ENCODE results near the gene PADI2. TPM values are rescaled to one million over a fixed set of nuclear protein-coding genes. Genes with fewer than 3 reads are reported as not detected.

Gene PADI2
- polyA plus RNA-seq, 1 donor (not counting 4 experiments of a cell fraction or from before 2014, with no cell fraction given): 0.13 TPM

GRCh38 chr1:17137441-17137840, 18.2 kb upstream of the PADI2 start:
- Histone ChIP-seq H3K4me3 (ENCODE audit: control insufficient read depth in 2 of 3, extremely low read depth in 1 of 3, insufficient read depth in 2 of 3, low read depth in 1 of 3, low read length in 3 of 3) (no peak overlapping the region), H2AFZ (ENCODE audit: control insufficient read depth, low read length) (no peak overlapping the region), H3K79me2 (ENCODE audit: control insufficient read depth, insufficient read depth, low read length) (no peaks in the 10 kb centered on the region), H3K36me3 (ENCODE audit: control insufficient read depth in 2 of 2, extremely low read depth in 1 of 2, insufficient read depth in 2 of 2, low read length in 2 of 2) (no peaks in the 10 kb centered on the region), H3K9me1 (ENCODE audit: control insufficient read depth, extremely low read depth, insufficient read depth, low read length) (no peaks in the 10 kb centered on the region), H3K4me2 (ENCODE audit: control insufficient read depth, extremely low read depth, insufficient read depth, low read depth, low read length) (no peak overlapping the region), H3K9me3 (ENCODE audit: control insufficient read depth, low read depth, low read length) (no peaks in the 10 kb centered on the region), H3K4me1 (ENCODE audit: control insufficient read depth, extremely low read depth, insufficient read depth, low read length) (no peaks in the 10 kb centered on the region), H3K27me3 (ENCODE audit: control insufficient read depth, extremely low read depth, insufficient read depth, low read length) (no peaks in the 10 kb centered on the region), H3K27ac (ENCODE audit: control insufficient read depth, insufficient read depth, low read length) (no peak overlapping the region), H4K20me1 (ENCODE audit: control insufficient read depth, extremely low read depth, insufficient read depth, low read length) (no peaks in the 10 kb centered on the region), H3K9ac (ENCODE audit: control insufficient read depth, extremely low read depth, insufficient read depth, low read length) (no peak overlapping the region)
- TF ChIP-seq CTCF (optimal IDR thresholded peaks at IDR 0.05 in 1 of 3, IDR thresholded peaks at IDR 0.05 in 1 of 3, conservative IDR thresholded peaks at IDR 0.05 in 1 of 3; ENCODE audit: extremely low read depth in 1 of 3, insufficient read depth in 2 of 3, low read length in 3 of 3) (no peak), EZH2 (IDR thresholded peaks at IDR 0.05; ENCODE audit: low read length) (no peak)
- no peak for FAIRE-seq
- DNase-seq (ENCODE audit: low read depth, low spot score): no peak
- dilution Hi-C loops (cut with MboI; ENCODE audit: extremely low pct_ligation_motif_present, low sequenced_read_pairs): no loop called here

GRCh38 chr1:17136936-17137335, 17.7 kb upstream of the PADI2 start:
- dilution Hi-C loops (cut with MboI; ENCODE audit: extremely low pct_ligation_motif_present, low sequenced_read_pairs): no loop called here
- no peaks in the 10 kb centered on the region for H3K9me1 ChIP-seq (ENCODE audit: control insufficient read depth, extremely low read depth, insufficient read depth, low read length)
- no peak overlapping the region for H3K4me2 ChIP-seq (ENCODE audit: control insufficient read depth, extremely low read depth, insufficient read depth, low read depth, low read length)
- no peak overlapping the region for H2AFZ ChIP-seq (ENCODE audit: control insufficient read depth, low read length)
- H3K27ac ChIP-seq (ENCODE audit: control insufficient read depth, insufficient read depth, low read length): no peak overlapping the region
- no peak overlapping the region for H3K4me3 ChIP-seq (ENCODE audit: control insufficient read depth in 2 of 3, extremely low read depth in 1 of 3, insufficient read depth in 2 of 3, low read depth in 1 of 3, low read length in 3 of 3)
- no peaks in the 10 kb centered on the region for H3K36me3 ChIP-seq (ENCODE audit: control insufficient read depth in 2 of 2, extremely low read depth in 1 of 2, insufficient read depth in 2 of 2, low read length in 2 of 2)
- H3K79me2 ChIP-seq (ENCODE audit: control insufficient read depth, insufficient read depth, low read length): no peaks in the 10 kb centered on the region
- no peaks in the 10 kb centered on the region for H3K27me3 ChIP-seq (ENCODE audit: control insufficient read depth, extremely low read depth, insufficient read depth, low read length)
- DNase-seq (ENCODE audit: low read depth, low spot score) (no peak), FAIRE-seq (no peak)
- no peak for TF ChIP-seq EZH2 (IDR thresholded peaks at IDR 0.05; ENCODE audit: low read length)
- no peak for TF ChIP-seq CTCF (optimal IDR thresholded peaks at IDR 0.05 in 1 of 3, IDR thresholded peaks at IDR 0.05 in 1 of 3, conservative IDR thresholded peaks at IDR 0.05 in 1 of 3; ENCODE audit: extremely low read depth in 1 of 3, insufficient read depth in 2 of 3, low read length in 3 of 3)
- H3K9ac ChIP-seq (ENCODE audit: control insufficient read depth, extremely low read depth, insufficient read depth, low read length): no peak overlapping the region
- no peaks in the 10 kb centered on the region for H3K4me1 ChIP-seq (ENCODE audit: control insufficient read depth, extremely low read depth, insufficient read depth, low read length)
- H3K9me3 ChIP-seq (ENCODE audit: control insufficient read depth, low read depth, low read length): no peaks in the 10 kb centered on the region
- no peaks in the 10 kb centered on the region for H4K20me1 ChIP-seq (ENCODE audit: control insufficient read depth, extremely low read depth, insufficient read depth, low read length)
